HG02973 (cell line): ENCODE results near the gene CMTM6.
A peak's percentile ranks its signal among the peaks of the same experiment; 100 is the strongest.
"Not testable (repeated sequence)": the region's sequence is repeated elsewhere in the genome, so short reads cannot be mapped to it uniquely, and the experiment has no call there.

Source experiments
- ATAC-seq: cut with Tn5 transposase; IDR thresholded peaks from one replicate; pipeline ENCODE4 v1.9.1; 2021; ENCODE audit warnings: moderate library complexity; ENCODE audit not compliant: unreplicated experiment

CMTM6 gene, protein sequence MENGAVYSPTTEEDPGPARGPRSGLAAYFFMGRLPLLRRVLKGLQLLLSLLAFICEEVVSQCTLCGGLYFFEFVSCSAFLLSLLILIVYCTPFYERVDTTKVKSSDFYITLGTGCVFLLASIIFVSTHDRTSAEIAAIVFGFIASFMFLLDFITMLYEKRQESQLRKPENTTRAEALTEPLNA

GRCh38 chr3:32502118-32502945 lies at the start of gene CMTM6:
Gene CMTM6, minus strand, starts transcription at chr3:32502852. Its CDS starts 107 bp downstream, at chr3:32502745.
- ATAC-seq, result peak; percentile 77

- ATAC-seq, result no peak
Observed at GRCh38 chr3:32552013-32552412, 49.4 kb upstream of the CMTM6 start.

DNA sequence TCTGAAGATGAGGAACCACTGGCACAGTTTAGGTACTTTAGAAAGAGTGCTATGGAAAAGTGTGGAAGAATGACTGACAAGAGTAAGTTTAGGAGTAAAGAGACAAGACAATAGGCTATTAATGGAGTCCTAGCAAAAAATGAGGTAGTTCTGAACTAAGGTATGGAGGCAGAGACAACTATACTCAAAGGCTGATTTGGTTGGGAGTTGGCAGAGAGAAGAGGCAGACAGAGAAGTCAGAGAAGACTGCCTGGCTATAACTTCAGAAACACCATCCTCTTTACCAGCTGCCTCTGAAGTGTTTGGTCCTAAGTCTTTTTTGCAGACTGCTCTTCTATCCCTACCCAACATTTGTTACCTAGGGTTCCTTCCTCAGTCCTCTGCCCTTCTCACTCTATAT lies 48.8 kb upstream of the CMTM6 start:
- no peak for ATAC-seq

GRCh38 chr3:32551087-32551486 lies 48.4 kb upstream of the CMTM6 start:
- no peak for ATAC-seq

- no peak for ATAC-seq
Observed at GRCh38 chr3:32545305-32545704, 42.7 kb upstream of the CMTM6 start.

- ATAC-seq, result no peak
Observed at GRCh38 chr3:32544894-32545293, 42.2 kb upstream of the CMTM6 start.

GRCh38 chr3:32542807-32543206 lies 40.2 kb upstream of the CMTM6 start:
- no peak for ATAC-seq

DNA sequence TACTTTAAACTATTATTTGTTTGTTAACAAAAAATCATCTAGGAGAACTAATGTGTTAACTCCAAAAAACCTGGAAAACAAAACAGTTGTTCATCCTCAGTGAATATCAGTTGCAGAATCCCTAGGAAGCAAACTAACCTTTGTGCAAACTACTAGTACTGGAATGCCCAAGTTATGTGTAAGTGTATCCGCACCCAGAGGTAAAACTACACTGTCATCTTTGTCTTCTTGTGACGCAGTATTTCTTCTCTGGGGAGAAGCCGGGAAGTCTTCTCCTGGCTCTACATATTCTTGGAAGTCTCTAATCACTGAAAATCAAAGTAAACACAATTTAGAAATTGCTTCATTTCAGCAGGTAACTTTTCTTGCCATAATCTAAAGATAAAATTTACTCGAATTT lies 38.2 kb upstream of the CMTM6 start:
- ATAC-seq, result no peak

DNA sequence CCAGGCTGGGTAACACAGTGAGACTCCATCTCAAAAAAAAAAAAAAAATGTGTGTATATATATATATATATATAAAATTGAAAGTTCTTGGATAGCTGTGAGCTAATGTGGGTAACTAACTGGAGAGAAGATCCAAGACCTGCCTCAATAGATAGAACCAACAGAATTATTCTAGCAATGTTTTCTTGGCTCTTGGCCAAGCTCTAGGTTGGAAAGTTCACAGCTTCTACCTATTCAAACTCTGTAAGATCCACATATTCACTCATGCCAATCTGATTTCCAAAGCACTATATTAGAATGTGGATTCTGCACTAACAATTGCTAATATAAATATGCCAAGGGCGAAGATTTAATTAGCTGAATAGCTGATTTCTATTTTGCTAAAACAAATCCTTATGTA lies 29.8 kb upstream of the CMTM6 start:
- no peak for ATAC-seq

DNA sequence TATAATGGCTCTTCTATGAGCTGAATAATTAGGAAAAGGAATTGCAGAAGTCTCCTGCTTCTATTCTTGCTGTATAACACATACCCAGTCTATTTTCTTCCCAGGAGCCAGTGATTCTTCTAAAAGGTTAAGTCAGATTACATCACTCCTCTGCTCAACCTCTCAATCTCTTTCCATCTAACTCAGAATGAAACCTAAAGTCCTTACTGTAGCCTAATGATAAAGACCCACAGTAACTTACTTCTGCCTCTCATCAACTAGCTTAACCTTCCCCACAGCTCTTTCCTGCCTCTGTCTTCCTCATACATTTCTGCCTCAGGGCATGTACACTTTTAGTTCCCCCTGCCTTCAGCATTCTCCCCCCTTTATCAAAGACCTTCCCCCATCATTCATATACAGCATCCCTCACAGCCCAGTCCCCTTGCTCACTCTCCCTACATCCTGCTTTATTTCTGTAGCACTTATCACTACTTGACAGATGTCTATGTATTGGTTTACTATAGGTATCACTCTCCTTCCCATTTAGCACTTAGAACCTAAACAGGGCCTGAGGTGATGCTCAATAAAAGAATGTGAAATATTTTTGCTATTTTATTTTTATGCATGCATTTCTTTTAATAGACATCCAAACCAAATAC lies 28.5 kb upstream of the CMTM6 start:
- no peak for ATAC-seq

- no peak for ATAC-seq
Observed at GRCh38 chr3:32525720-32526119, 23.1 kb upstream of the CMTM6 start.

GRCh38 chr3:32522682-32523081 lies 20.0 kb upstream of the CMTM6 start:
- ATAC-seq, result no peak

DNA sequence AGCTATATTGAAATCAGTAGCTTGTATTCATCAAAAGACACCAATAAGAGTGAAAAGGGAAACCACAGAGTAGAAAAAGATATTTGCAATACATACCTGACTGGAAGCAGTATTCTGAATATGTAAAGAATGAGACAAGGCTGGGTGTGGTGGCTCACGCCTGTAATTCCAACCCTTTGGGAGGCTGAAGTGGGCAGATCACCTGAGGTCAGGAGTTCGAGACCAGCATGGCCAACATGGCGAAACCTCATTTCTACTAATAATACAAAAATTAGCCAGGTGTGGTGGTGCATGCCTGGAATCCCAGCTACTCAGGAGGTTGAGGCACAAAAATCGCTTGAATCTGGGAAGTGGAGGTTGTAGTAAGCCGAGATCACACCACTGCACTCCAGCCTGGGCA lies 16.3 kb upstream of the CMTM6 start:
- not testable (repeated sequence) for ATAC-seq

- ATAC-seq, result peak; percentile 16
Observed at GRCh38 chr3:32516751-32517150, 14.1 kb upstream of the CMTM6 start.

GRCh38 chr3:32511005-32511404 lies 8.4 kb upstream of the CMTM6 start:
- ATAC-seq, result no peak

- peak; percentile 77 for ATAC-seq
Observed at GRCh38 chr3:32510075-32510724, 7.5 kb upstream of the CMTM6 start.

DNA sequence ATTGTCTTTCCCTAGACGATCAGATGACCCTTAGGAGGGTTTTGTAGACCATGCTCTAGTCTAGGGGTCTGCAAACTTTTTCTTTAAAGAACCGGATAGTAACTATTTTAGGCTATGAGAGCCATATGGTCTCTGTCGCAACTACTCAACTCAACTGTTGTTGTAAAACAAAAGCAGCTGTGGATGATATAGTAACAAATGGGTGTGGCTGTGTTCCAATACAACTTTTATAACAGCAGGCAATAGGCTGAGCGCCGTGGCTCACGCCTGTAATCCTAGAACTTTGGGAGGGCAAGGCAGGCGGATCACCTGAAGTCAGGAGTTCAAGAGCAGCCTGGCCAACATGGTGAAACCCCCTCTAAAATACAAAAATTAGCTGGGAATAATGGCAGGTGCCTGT lies 6.1 kb upstream of the CMTM6 start:
- ATAC-seq, result no peak

DNA sequence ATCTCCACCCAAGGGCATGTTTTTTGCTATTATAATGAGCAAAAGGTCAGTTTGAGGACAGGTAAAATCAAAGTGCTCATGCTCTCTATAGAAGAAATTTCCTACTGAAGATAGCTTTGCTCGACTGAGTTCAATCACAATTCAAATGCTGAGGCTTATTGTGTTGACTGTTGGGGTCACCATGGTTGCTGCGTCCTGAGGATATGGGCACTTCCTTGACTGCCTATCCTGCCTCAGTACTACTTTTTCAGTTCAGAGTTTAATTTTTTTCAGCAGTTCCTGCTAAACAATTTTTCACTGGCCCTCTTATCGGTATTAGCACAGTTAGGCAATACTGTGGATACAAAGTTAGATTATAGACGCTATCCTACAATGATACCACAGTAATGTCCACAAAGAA lies 3.8 kb upstream of the CMTM6 start:
- no peak for ATAC-seq

DNA sequence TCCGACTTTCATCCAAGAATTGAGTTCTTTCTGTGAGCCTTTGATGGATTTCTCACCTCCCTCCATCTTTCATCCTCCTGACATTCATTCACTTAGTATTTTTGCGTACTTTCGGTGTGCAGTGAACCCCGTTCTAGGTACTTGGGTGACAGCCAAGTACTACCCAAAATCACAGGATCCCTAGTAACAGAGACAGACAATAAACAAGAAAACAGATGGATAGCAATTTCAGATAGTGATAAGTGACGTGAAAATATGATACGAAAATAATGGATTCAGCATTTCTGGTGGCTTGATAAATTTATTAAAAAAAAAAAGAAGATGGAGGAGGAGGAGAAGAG lies 264 bp upstream of the CMTM6 start:
- ATAC-seq, result no peak

- ATAC-seq, result no peak
Observed at GRCh38 chr3:32501783-32502117, 902 bp downstream of the CMTM6 start.

GRCh38 chr3:32500880-32501782 lies 1.5 kb downstream of the CMTM6 start:
- ATAC-seq, result no peak
